Raji (cell line): ENCODE results near the gene PDLIM4.

Experiments used
- POLR2A ChIP-seq: IDR thresholded peaks from 2 replicates; pipeline ENCODE4 v1.6.1; 2011; ENCODE audit warnings: low read depth, low read length, control low read depth; ENCODE audit not compliant: insufficient read depth

Gene PDLIM4

DNA sequence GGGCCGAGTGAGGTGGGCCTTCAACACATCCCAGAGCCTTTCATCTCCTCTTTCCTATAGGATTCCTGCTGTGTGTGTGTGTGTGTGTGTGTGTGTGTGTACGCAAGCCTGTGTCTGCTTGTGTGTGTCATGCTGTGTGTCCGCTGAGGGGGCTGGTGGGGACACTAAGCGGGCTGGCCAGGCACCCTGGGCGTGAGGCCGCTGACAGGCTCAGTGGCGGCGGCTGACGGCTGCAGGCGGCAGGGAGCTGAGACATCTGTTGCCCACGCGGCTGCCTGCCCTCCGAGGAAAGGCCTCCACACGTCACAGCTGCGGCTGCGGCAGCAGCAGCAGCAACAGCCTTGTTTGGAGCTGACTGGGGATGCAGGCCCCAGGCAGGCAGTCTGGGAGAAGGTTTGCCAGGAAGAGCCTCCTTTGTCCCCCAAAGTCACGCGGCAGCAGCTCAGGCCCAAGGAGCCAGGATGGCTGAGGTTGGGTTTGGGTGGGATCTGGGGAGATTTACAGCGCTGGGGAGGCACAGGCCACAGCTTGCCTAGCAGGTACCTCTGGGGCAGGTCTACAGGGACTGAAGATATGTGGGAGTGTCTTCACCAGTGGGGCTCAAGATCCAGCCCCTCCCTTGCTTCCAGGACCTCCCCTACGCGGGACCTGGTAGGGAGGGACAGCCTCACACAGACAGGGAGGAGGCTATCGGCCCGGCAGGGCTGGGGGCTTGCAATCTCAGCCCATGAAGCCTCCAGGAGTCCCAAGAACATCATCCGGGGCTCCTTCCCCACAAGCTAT is 1.8 kb downstream of the PDLIM4 start:
- no peak for TF ChIP-seq POLR2A

DNA sequence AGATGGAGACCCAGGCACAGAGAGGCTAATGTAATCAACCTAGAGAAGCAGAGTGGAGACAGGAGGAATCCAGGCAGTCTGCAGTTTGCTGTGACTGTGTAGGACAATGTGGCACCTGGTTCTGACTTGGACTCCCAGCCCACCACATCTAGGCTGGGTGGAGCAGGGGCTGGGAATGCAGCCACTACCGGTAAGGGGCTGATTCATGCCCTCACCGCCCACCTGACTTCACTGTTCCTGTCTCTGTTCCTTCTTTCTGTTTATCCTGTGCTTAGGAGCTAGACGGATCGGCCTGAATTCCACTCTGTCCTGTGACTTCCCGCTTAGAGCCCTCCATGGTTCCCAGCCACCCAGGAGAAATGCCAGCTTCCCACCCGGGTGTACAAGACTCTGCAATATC is 2.6 kb downstream of the PDLIM4 start:
- TF ChIP-seq POLR2A = no peak

DNA sequence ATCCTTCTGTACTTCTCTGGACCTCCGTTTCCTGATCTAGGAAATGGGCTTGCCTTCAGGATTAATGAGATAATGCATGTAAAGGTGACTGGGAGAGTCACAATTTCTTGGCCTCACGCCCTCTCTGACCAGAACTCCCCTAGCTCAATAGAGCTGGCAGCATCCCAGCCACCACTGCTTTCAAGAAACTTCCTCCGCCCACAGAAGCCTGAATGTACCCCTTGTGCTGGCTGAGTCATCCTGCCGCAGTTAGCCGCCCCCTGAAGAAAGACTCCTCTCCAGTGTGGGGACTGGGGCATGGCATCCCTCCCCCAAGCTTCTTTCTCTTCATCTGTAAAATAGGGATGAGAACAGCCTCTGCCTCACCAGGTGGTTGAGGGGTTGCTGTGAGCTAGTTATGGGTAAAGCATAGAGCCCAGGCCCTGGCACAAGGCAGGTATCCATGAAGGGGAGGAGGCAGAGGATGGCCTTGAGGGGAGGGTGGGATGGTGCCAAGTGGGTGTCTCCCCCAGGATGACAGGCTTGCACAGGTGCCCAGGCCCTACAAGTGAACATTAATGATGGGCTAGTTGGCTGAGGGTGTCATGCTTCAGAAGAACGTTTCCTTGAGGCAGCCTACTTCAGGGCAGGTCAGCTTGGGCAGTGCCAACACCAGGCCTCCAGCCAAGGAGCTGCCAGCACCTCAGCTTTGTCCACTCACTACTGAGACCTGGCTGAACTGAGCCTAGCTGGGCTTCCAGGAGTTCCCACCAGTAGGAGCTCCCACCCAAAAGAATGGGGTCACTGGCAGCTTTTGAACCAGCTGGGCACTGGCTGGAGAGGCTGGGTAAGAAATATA is 3.4 kb downstream of the PDLIM4 start:
- no peak for TF ChIP-seq POLR2A

DNA sequence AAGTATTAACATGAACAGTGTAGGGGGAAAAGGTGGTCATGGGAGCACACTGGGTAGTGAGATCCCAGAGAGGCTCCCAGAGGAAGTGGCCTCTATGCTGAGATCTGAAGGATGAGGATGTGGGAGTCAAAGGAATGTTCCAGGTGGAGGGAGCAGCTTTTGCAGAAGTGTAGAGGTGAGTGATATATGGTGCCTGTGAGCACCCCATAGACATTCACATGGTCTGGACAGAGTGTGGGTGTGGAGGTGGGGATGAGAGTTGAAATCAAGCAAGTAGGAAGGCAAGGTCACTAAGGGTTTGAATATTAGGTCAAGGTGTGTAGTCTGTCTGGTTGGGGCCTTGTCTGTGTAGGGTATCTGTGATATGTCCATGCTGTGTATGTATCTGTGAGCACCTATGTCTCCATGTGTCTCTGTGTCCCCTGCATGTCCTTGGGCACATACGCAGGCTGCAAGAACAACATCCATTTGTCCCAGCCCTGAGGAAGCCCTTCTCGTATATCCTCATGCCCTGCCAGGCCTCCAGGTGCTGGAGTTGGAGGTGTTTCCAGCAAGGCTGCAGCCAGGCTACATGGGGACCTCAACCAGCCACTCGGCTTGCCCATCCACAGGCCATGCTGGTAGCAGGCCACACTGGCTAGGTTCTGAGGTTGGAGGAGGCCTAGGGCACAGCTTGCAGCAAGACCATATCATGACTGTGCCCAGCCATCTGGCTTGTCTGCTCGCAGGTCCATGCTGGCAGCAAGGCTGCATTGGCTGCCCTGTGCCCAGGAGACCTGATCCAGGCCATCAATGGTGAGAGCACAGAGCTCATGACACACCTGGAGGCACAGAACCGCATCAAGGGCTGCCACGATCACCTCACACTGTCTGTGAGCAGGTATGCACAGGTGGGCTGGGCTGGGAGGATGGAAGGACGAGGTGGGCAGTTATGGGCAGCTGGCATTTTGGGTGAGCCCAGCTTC is 4.7 kb downstream of the PDLIM4 start:
- TF ChIP-seq POLR2A = no peak

DNA sequence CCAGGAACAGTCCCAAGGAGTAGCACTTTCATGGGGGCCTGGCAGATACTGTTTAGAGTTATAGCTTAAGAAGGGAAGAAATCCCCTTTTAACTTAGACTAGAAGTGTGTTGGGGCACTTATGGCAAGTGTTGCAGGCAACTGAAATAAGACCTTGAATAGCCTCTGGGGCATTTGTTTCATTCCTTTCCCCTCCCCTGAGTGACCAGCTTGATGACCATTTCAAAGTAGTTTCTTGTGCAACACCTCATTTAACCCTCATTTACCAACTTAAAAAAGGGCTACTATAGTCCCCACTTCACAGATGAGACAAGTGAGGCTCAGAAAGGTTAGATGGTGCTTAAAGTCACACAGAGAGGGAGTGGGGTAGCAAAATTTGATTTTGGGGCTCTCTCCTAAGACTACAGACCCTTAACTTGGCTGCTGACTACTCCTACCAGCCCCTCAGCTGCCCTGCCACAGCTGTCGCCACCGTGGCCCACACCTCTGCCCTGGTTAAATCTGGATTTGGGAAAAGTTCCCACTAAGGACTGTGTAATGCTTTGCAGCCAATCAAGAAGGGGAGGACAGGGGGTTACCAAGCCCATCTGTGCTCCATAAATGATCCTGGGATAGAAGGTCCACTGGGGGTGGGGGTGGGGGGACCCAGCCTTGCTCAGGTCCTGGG is 5.5 kb downstream of the PDLIM4 start:
- TF ChIP-seq POLR2A = no peak

DNA sequence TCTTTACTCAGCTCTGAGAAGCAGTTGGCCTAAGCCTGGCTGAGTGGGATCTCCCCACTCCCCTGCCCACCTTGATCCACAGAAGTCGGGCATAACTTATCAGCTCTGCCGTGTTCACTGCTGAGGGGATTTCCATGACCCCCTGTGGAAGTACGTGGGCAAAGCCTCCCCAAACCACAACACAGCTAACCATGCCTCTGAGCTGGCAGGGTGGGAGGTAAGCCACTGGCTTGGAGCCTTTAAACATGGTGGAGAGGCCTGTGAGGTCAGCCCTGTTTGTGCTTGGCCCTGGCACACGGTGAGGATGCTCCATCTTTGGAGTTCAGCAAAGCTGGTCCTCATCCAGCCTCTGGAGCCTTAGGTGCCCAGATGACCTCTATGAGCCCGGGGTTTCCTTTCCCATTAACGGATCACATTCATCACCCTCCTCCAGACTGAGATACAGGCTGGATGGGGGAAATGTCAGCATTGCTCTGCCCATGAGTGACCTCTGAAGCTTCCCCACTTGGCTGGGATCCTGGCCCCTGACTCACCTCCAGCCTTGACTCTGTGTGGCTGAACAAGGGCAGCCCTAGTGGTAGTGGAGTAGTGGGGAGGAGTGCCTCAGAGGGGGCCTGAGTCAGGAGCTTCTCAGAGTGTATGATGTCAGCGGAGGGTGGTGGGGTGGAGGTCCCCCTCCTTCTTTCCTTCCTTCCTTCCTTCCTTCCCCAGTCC is 6.2 kb downstream of the PDLIM4 start:
- TF ChIP-seq POLR2A = no peak

DNA sequence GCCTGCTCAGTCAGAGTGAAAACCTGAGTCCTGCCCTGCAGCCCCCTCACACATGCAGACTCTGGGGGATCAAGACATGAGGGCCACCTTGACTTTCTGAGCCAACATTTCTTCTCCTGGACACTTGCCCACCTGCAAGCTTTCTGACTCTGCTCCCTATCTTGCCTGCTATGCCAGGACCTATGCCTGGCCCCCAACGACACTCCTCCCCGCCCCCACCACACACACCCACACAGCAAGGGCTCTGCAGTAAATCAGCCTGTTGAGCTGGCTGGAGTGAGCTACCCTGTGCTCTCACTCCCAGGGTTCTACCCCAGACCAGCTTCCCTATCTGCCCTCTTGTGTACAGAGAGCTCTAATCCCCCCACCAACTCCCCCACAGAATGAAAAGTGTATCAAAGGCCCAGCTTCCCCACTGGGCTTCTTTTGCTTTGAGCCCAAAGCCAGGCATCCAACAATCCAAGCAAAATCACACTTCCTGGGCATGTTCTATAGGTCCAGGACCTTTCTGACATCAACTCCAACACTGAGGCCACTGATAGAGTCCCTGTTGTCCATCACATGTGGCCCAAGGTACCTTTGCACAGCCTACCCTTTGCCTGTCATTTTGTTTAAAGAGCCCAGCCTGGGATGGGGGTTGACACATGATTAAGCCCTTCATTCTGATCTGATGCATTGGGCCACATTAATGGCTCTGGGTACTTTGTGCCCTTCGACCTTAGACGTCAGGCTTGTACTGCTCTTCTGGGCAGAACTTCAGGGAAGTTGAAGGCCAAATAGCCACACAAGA is 7.2 kb downstream of the PDLIM4 start:
- TF ChIP-seq POLR2A = no peak

DNA sequence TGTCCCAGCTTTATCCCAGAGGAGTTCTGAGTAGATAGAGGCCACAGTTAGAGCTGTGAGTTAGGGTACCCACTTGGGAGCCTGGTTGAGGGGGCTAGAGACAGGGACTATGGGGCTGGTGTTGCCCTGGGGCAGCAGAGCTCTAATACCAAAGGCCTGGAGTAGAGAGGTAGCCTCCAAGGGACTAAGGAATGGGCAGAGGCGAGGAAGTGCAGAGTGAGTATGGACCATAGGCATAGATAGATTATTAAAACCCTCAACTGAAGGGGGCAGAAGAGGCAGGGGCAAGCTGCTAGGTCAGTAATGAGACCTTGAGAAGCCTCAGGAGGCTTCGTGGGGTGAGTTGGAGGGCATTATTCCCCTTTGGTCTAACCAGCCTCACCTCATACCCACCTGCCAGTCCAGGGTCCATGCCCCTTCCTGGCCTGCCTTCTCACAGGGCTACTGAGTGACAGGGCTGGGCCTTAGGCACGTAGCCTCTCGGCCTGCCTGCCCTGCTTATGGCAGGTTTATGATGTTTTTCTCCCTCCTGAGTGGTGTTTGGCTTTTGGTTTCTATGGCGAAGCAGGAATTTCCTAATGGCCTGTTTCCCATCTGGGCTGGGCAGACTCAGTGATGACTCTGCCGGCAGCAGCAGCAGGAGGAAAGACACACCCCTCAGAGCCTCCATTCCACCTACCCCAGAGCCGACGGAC is 8.0 kb downstream of the PDLIM4 start:
- no peak for TF ChIP-seq POLR2A

DNA sequence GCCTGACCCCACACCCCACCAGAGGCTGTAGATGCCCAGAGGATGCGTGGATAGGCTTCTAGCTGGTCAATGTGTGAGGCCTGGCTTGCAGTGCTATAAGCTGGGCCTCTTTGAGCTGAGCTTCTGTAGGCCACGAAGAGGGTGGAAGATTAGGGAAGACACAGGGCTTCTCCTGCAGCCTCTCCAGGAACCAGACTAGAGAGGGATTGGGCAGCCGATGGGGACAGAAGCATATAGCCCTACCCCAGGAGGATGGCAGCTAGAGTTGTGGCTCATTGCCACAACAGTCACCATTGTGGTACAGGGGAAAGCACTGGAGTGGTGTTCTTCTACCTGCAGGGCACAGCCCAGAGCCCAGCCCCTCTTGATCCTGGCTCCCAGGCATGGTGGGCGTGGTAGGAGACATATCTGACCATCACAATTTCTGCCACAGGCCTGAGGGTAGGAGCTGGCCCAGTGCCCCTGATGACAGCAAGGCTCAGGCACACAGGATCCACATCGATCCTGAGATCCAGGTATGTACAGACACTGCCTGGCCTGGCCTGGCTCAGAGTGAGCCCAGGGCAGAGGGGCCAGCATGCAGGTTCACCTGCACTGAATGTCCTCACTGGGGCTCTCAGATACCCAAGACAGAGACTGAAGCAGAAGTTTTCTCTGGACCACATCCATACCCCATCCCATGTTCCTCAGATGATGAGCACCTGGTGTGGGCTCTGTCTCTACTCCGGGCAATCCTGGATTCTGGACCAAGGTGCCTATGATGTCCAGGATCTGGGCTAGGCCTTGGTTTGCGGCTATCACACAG is 8.7 kb downstream of the PDLIM4 start:
- TF ChIP-seq POLR2A = no peak

DNA sequence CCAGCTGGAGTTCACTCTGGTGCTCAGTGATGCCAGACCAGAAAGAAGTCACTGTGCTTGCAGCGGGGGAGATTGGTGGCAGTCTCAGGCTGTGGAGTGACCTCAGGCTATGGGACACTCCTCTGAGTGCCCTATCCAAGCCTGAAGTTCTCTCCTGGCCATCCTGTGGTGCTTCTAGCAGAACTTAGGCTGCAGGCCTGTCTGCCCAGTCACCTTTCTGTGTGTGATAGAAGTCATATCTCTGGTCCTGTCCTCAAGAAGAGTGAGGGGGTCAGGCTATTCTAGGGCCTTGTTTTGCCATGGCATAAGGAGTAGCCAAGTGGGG is 9.3 kb downstream of the PDLIM4 start:
- TF ChIP-seq POLR2A = no peak

DNA sequence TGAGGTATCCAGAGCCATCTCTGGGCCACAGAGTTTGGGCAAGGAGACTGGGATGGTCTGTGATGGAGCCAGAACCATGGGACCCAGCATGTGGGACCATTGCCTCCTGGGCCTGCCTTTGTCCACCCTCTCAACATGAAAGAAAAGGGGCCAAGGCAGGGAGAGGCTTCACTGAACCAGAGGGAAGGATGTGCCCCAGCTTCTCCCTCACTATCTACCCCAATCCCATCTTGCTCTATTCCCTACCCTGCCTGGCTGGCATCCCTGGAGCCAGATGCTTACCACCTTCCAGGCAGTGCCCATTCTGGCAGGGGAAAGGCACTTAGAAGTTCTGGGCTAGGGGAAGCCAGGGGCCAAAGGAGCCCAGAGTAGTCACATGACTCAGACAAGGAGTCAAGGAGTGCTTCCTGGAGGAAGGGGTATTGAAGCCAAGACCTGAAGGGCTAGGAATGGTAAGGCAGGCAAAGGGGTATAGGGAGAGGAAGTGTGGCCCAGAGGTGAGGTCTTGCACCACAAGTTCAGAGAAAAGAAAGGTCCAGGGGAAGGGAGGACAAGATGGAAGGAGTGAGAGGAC is 9.8 kb downstream of the PDLIM4 start:
- no peak for TF ChIP-seq POLR2A
